MM.1S (cell line): Measurements from ENCODE around the gene RMDN3.
A peak's percentile ranks its signal among the peaks of the same experiment; 100 is the strongest.

Experiments used
- DNase-seq: peaks from one replicate; pipeline ENCODE4 v3.0.0-alpha.2; 2015
- H2AFZ ChIP-seq: fragments of 300-600 bp; sonication (generic); 2 replicates; pipeline ENCODE4 v1.6.0; 2016; ENCODE audit warnings: antibody characterized with exemption, low read length
- H3F3A ChIP-seq: fragments of 300-600 bp; sonication (generic); 2 replicates; pipeline ENCODE4 v1.6.1; 2016; ENCODE audit warnings: mild to moderate bottlenecking, antibody characterized with exemption, low read length, moderate library complexity, mixed read lengths; ENCODE audit not compliant: insufficient read depth
- H3K27ac ChIP-seq: fragments of 300-600 bp; sonication (generic); 2 replicates; pipeline ENCODE4 v1.5.1; 2016; ENCODE audit warnings: mild to moderate bottlenecking, low read length
- H3K27me3 ChIP-seq: fragments of 300-600 bp; sonication (generic); replicated peaks from 2 replicates; pipeline ENCODE4 v1.6.0; 2016; ENCODE audit warnings: low read length; ENCODE audit not compliant: insufficient read depth
- H3K36me3 ChIP-seq: fragments of 300-600 bp; sonication (generic); replicated peaks from 2 replicates; pipeline ENCODE4 v1.6.1; 2016; ENCODE audit warnings: mild to moderate bottlenecking, low read length, mixed read lengths; ENCODE audit not compliant: insufficient read depth
- H3K4me1 ChIP-seq: fragments of 300-600 bp; sonication (generic); 2 replicates; pipeline ENCODE4 v1.6.1; 2016; ENCODE audit warnings: low read length, mixed read lengths
- H3K4me2 ChIP-seq: fragments of 300-600 bp; sonication (generic); 2 replicates; pipeline ENCODE4 v1.6.0; 2016; ENCODE audit warnings: low read depth, low read length
- H3K4me3 ChIP-seq: fragments of 300-600 bp; sonication (generic); 2 replicates; pipeline ENCODE4 v1.5.1; 2016; ENCODE audit warnings: low read length, mixed read lengths
- H3K79me2 ChIP-seq: fragments of 300-600 bp; sonication (generic); 2 replicates; pipeline ENCODE4 v1.6.1; 2016; ENCODE audit warnings: mixed run types, low read length, mixed read lengths
- H3K9ac ChIP-seq: fragments of 300-600 bp; sonication (generic); 2 replicates; pipeline ENCODE4 v1.6.1; 2016; ENCODE audit warnings: low read length, mixed read lengths
- H3K9me2 ChIP-seq: fragments of 300-600 bp; sonication (generic); replicated peaks from 2 replicates; pipeline ENCODE4 v1.6.1; 2016; ENCODE audit warnings: mild to moderate bottlenecking, low read length, mixed read lengths; ENCODE audit not compliant: insufficient read depth
- H3K9me3 ChIP-seq: fragments of 300-600 bp; sonication (generic); replicated peaks from 2 replicates; pipeline ENCODE4 v1.6.1; 2016; ENCODE audit warnings: mild to moderate bottlenecking, low read length, mixed read lengths; ENCODE audit not compliant: insufficient read depth
- H4K20me1 ChIP-seq: fragments of 300-600 bp; sonication (generic); 2 replicates; pipeline ENCODE4 v1.6.1; 2016; ENCODE audit warnings: mild to moderate bottlenecking, low read length, moderate library complexity, mixed read lengths; ENCODE audit not compliant: insufficient read depth
- CTCF ChIP-seq: fragments of 300-600 bp; sonication (generic); IDR thresholded peaks from 2 replicates; pipeline ENCODE4 v1.5.1; 2016; ENCODE audit warnings: antibody characterized with exemption, low read length, mixed read lengths
- EZH2 ChIP-seq: fragments of 300-600 bp; sonication (generic); optimal IDR thresholded peaks from 2 replicates; pipeline ENCODE3; 2017; ENCODE audit warnings: low read depth, mild to moderate bottlenecking, antibody characterized with exemption, low read length, mixed read lengths
- EZH2phosphoT487 ChIP-seq: fragments of 300-600 bp; sonication (generic); IDR thresholded peaks from 2 replicates; pipeline ENCODE4 v1.6.1; 2018; ENCODE audit warnings: antibody characterized with exemption, low read length

The RMDN3 gene

GRCh38 chr15:40747685-40748631 lies 7.1 kb downstream of the RMDN3 start:
- TF ChIP-seq CTCF (no peak), EZH2 (no peak), EZH2phosphoT487 (no peak)
- Histone ChIP-seq H3K27me3 (no peaks in the 10 kb centered on the region), H3K9ac (no peak overlapping the region), H4K20me1 (peaks cover 11% of the 10 kb centered on the region), H3K4me2 (no peak overlapping the region), H3K4me3 (no peak overlapping the region), H2AFZ (no peak overlapping the region), H3K27ac (no peak overlapping the region), H3F3A (peaks cover 30% of the 10 kb centered on the region), H3K9me3 (no peaks in the 10 kb centered on the region), H3K79me2 (peaks cover 41% of the 10 kb centered on the region), H3K36me3 (peaks cover 10% of the 10 kb centered on the region), H3K9me2 (no peaks in the 10 kb centered on the region), H3K4me1 (peaks cover 33% of the 10 kb centered on the region)
- DNase-seq, result no peak

GRCh38 chr15:40746916-40747418 lies 8.1 kb downstream of the RMDN3 start:
- no peaks in the 10 kb centered on the region for H3K9me2 ChIP-seq
- H2AFZ ChIP-seq, result no peak overlapping the region
- peaks cover 10% of the 10 kb centered on the region for H3K36me3 ChIP-seq
- TF ChIP-seq EZH2, result no peak
- no peak for TF ChIP-seq CTCF
- no peak for TF ChIP-seq EZH2phosphoT487
- H3K4me2 ChIP-seq, result no peak overlapping the region
- H3K4me3 ChIP-seq, result no peak overlapping the region
- H3F3A ChIP-seq, result peaks cover 38% of the 10 kb centered on the region
- H3K27me3 ChIP-seq, result no peaks in the 10 kb centered on the region
- no peak for DNase-seq
- no peaks in the 10 kb centered on the region for H3K9me3 ChIP-seq
- H3K9ac ChIP-seq, result no peak overlapping the region
- H4K20me1 ChIP-seq, result peaks cover 3% of the 10 kb centered on the region
- H3K4me1 ChIP-seq, result peaks cover 37% of the 10 kb centered on the region
- peaks cover 37% of the 10 kb centered on the region for H3K79me2 ChIP-seq
- no peak overlapping the region for H3K27ac ChIP-seq

- Histone ChIP-seq H2AFZ (no peak overlapping the region), H3K4me3 (no peak overlapping the region), H3K9ac (peak overlapping the region; percentile 69; the same call in 1 of the 2 replicates), H3K9me3 (no peaks in the 10 kb centered on the region), H3F3A (peaks cover 38% of the 10 kb centered on the region), H3K36me3 (no peaks in the 10 kb centered on the region), H4K20me1 (no peaks in the 10 kb centered on the region), H3K27ac (peak overlapping the region; percentile 97; the same call in 1 of the 2 replicates), H3K27me3 (no peaks in the 10 kb centered on the region), H3K79me2 (peaks cover 20% of the 10 kb centered on the region), H3K4me1 (peaks cover 37% of the 10 kb centered on the region), H3K4me2 (peak overlapping the region; percentile 84), H3K9me2 (no peaks in the 10 kb centered on the region)
- no peak for TF ChIP-seq EZH2
- TF ChIP-seq CTCF, result no peak
- no peak for TF ChIP-seq EZH2phosphoT487
- DNase-seq, result no peak
Observed at GRCh38 chr15:40744815-40745152, 10.3 kb downstream of the RMDN3 start.
